Activated T-helper 2 cell treated with anti-CD3 and anti-CD28 coated beads, Interferon-gamma antibody, Interleukin-2, Interleukin-4, amounts not matched to agents 10 μg/mL and 5 μg/mL and 100 μg/mL, durations not matched to agents 14 hours and 24 hours and 36 hours (primary cell): Measurements from ENCODE around the gene NOD2. TPM values are rescaled to one million over a fixed set of nuclear protein-coding genes. Genes with fewer than 3 reads are reported as not detected.

Source experiments
- DNase-seq: peaks from one replicate; pipeline ENCODE4 v3.0.0; 2021; ENCODE audit warnings: low spot score
- H3K27ac Mint-ChIP-seq: one replicate; pipeline ENCODE4 v1.8.0; 2021; ENCODE audit warnings: mixed read lengths
- H3K27me3 Mint-ChIP-seq: one replicate; pipeline ENCODE4 v1.8.0; 2021; ENCODE audit warnings: low read depth, mixed read lengths
- H3K36me3 Mint-ChIP-seq: one replicate; pipeline ENCODE4 v1.8.0; 2021; ENCODE audit warnings: low read depth, mixed read lengths
- H3K4me1 Mint-ChIP-seq: one replicate; pipeline ENCODE4 v1.8.0; 2021; ENCODE audit warnings: low read depth, mixed read lengths
- H3K4me3 Mint-ChIP-seq: one replicate; pipeline ENCODE4 v1.8.0; 2021; ENCODE audit warnings: low read depth, mild to moderate bottlenecking, moderate library complexity, mixed read lengths
- H3K9me3 Mint-ChIP-seq: one replicate; pipeline ENCODE4 v1.8.0; 2021; ENCODE audit warnings: mixed read lengths
- intact Hi-C: fragments of 100-400 bp; cut with micrococcal nuclease; formaldehyde crosslinking; loops from one replicate; pipeline ENCODE4 v1.15.1; 2023
- total RNA-seq: library from RNA; stranded (reverse); gene quantifications from 2 replicates; pipeline ENCODE4 v1.2.3, GENCODE V29; 2022

Gene NOD2
- total RNA-seq, 1 donor from 2014 or later = 8.8 TPM

DNA sequence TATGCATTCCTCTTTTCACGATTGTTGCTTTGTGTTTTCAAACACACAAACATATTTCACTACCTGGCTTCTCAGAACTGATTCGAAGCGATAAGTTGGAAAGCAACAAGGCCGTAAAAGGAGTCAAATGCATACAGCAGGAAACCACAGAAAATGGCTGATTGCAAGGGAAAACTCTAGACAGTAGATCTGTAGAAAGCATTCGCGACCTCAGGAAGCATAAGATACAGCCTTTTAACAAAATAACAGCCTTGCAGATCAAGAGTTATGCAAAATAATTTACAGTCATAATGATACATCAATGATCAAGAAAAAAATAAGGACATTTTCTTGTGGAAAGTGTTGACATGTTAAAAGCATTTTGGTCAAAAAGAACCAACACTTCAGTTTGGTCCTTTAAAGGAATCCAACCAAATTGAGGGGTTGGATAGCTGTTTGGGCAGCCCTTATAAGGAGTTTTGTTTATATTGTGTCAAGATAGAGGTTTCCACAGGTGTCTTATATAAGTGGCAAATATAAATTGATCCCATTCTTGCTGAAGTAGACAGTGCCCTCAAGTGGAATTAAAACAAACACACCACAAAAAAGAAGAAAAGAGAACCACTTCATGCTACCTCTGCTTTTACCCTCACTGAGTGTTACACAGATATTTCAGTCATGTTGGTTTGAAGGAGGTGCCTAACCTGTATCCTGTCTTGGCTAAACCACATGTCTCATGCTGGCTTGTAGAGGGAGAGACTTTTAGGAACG, 54.0 kb downstream of the NOD2 start:
- DNase-seq = peak; percentile 21
- no peaks in the 10 kb centered on the region for H3K9me3 Mint-ChIP-seq
- intact Hi-C loops = loop anchor here (1.0 to 10.0 kb wide), 13 partner anchors 16 to 723 kb away; partner anchors contain the start of genes ADCY7, BRD7, CNEP1R1 and HEATR3
- H3K4me3 Mint-ChIP-seq = peak overlapping the region; percentile 81
- H3K27me3 Mint-ChIP-seq = no peaks in the 10 kb centered on the region
- H3K4me1 Mint-ChIP-seq = peaks cover 56% of the 10 kb centered on the region
- H3K36me3 Mint-ChIP-seq = peaks cover 73% of the 10 kb centered on the region
- peak overlapping the region; percentile 95 for H3K27ac Mint-ChIP-seq

DNA sequence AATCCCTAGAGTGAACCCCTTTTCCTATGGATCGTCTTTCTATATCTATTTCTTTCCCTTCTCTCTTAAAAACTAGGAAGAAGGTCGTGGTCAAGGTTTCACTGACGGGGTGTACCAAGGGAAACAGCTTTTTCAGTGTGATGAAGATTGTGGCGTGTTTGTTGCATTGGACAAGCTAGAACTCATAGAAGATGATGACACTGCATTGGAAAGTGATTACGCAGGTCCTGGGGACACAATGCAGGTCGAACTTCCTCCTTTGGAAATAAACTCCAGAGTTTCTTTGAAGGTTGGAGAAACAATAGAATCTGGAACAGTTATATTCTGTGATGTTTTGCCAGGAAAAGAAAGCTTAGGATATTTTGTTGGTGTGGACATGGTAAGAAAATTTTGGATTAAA, 58.1 kb downstream of the NOD2 start:
- Mint-ChIP-seq H3K27me3 (no peaks in the 10 kb centered on the region), H3K27ac (no peak overlapping the region), H3K36me3 (peaks cover 76% of the 10 kb centered on the region), H3K9me3 (no peaks in the 10 kb centered on the region), H3K4me3 (peak overlapping the region; percentile 43), H3K4me1 (peaks cover 60% of the 10 kb centered on the region)
- no peak for DNase-seq
- intact Hi-C loops = no loop called here

DNA sequence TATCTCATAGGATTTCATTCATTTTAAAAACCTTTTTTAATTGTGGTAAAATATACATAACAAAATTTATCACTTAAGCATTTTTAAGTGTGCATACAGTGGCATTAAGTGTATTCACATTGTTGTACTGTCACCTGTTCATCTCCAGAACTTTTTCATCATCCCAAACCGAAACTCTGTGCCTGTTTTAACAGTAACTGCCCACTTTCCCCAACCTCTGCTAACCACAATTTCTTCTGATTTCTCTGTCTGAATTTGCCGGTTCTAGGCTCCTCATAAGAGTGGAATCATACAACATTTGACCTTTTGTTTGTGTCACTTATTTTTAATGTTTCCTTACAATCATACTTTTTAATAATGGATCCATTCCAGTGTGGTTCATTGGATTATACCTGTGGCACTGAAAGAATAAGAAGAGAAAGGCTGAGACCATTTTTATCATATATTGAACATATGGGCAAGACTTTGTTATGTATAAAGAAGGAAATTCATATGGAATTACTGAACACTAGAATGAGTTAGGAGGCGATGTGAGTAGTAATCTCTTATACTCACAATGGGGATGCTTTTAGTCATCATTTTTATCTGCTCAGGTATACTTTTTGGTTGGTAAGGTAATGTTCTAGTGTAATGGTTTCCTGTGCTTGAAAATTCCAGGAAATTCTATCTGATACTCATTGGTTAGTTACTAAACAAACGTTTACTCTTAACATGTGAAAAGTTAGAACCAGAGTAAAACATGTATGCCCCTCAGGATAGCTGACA, 59.2 kb downstream of the NOD2 start:
- intact Hi-C loops = no loop called here
- H3K27me3 Mint-ChIP-seq = no peaks in the 10 kb centered on the region
- H3K36me3 Mint-ChIP-seq = peaks cover 76% of the 10 kb centered on the region
- no peaks in the 10 kb centered on the region for H3K9me3 Mint-ChIP-seq
- no peak for DNase-seq
- peak overlapping the region; percentile 58 for H3K27ac Mint-ChIP-seq
- H3K4me1 Mint-ChIP-seq = peaks cover 59% of the 10 kb centered on the region
- peak overlapping the region; percentile 31 for H3K4me3 Mint-ChIP-seq

DNA sequence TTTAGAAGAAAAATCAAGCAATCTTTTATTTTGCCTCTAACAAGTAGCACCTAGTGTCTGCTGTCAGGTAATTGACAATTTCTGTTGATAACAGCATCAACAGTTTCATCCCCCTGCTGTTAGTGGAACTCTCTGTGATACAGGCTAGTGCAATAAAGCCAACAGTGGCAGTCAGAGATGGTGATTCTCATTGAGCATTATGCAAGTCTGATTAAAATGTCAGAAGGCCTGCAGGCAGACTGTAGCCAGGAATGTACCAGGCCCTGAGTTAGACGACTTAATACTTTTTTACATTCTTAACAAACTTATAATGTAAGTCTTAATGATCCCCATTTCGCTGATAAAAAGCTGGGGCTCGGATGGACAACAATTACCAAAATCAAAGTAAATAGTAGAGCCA, 63.1 kb downstream of the NOD2 start:
- no peak for DNase-seq
- no peak overlapping the region for H3K4me3 Mint-ChIP-seq
- peaks cover 59% of the 10 kb centered on the region for H3K4me1 Mint-ChIP-seq
- H3K9me3 Mint-ChIP-seq = no peaks in the 10 kb centered on the region
- no peak overlapping the region for H3K27ac Mint-ChIP-seq
- intact Hi-C loops = no loop called here
- H3K36me3 Mint-ChIP-seq = peaks cover 76% of the 10 kb centered on the region
- H3K27me3 Mint-ChIP-seq = no peaks in the 10 kb centered on the region

DNA sequence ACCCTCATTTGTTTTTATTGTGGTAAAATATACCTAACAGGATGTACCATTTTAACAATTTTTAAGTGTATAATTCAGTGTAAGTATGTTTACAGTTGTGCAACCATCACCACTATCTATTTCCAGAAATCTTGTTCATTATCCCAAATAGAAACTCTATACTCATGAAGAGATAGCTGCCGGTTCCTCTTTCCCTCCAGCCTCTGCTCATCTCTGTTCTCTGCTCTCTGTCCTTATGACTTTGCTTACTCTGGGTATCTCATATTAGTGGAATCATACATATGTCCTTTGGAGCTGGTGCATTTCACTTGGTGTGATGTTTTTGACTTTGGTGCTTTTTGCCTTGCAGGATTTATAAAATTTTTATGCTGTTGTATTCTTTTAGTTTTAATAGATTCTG, 67.9 kb downstream of the NOD2 start:
- H3K27ac Mint-ChIP-seq = peak overlapping the region; percentile 47
- intact Hi-C loops = no loop called here
- H3K4me1 Mint-ChIP-seq = peaks cover 71% of the 10 kb centered on the region
- peaks cover 81% of the 10 kb centered on the region for H3K36me3 Mint-ChIP-seq
- H3K4me3 Mint-ChIP-seq = no peak overlapping the region
- peaks cover 15% of the 10 kb centered on the region for H3K9me3 Mint-ChIP-seq
- no peak for DNase-seq
- no peaks in the 10 kb centered on the region for H3K27me3 Mint-ChIP-seq

DNA sequence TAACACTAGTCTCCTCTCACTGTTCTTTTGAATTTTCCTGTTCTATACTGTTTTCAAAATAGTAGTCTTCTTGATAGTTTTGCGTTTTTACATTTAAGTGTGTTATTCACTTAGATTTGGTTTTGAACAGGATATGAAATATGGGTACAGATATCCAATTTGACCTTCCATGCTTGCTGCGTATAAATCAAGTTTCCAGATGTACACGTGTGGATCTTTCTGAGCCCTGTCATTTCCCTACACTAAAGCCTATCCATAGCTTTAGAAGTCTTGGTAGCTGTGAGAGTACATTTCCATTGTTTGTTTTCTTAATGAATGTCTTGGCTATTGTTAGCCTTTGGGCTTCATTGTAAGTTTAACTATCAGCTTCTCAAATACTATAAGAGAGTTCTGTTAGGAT, 68.8 kb downstream of the NOD2 start:
- intact Hi-C loops = no loop called here
- no peaks in the 10 kb centered on the region for H3K27me3 Mint-ChIP-seq
- H3K9me3 Mint-ChIP-seq = peaks cover 23% of the 10 kb centered on the region
- no peak overlapping the region for H3K4me3 Mint-ChIP-seq
- H3K36me3 Mint-ChIP-seq = peaks cover 85% of the 10 kb centered on the region
- no peak for DNase-seq
- peaks cover 68% of the 10 kb centered on the region for H3K4me1 Mint-ChIP-seq
- peak overlapping the region; percentile 37 for H3K27ac Mint-ChIP-seq

DNA sequence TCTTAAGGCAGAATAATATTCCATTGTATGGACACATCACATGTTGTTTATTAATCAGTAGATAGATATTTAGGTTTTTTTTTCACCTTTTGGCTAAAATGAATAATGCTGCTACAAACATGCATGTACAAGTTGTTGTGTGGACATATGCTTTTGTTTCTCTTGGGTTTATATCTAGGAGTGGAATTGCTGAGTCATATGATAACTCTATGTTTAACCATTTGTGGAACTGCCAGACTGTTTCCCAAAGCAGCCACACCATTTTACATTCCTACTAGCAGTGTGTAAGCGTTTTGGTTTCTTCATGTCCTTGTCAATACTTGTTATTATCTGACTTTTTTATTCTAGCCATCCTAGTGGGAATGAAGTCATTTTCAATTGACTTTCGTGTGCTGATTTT, 69.8 kb downstream of the NOD2 start:
- peaks cover 24% of the 10 kb centered on the region for H3K9me3 Mint-ChIP-seq
- DNase-seq = no peak
- intact Hi-C loops = loop anchor here (1.0 kb wide), 1 partner anchor 16 kb away; no protein-coding TSS in a partner anchor
- H3K27me3 Mint-ChIP-seq = no peaks in the 10 kb centered on the region
- peaks cover 87% of the 10 kb centered on the region for H3K36me3 Mint-ChIP-seq
- H3K4me1 Mint-ChIP-seq = peaks cover 65% of the 10 kb centered on the region
- no peak overlapping the region for H3K4me3 Mint-ChIP-seq
- peak overlapping the region; percentile 24 for H3K27ac Mint-ChIP-seq

DNA sequence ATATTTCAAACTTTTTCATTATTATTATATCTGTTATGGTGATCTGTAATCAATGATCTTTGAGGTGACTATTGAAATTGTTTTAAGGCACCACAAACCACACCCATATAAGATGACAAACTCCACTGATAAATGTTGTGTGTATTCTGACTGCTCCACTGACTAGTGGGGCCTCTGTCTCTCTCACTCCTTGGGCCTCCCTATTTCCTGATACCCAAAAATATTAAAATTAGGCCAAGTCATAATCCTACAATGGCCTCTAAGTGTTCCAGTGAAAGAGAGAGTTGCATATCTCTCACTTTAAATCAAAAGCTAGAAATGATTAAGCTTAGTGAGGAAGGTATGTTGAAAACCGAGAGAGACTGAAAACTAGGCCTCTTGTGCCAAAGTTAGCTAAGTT, 71.9 kb downstream of the NOD2 start:
- intact Hi-C loops = loop anchor here (5.0 kb wide), 1 partner anchor 428 kb away; no protein-coding TSS in a partner anchor
- Mint-ChIP-seq H3K27me3 (no peaks in the 10 kb centered on the region), H3K4me1 (peaks cover 61% of the 10 kb centered on the region), H3K9me3 (peaks cover 41% of the 10 kb centered on the region), H3K4me3 (no peak overlapping the region), H3K36me3 (peaks cover 97% of the 10 kb centered on the region), H3K27ac (peak overlapping the region; percentile 88)
- DNase-seq = no peak

DNA sequence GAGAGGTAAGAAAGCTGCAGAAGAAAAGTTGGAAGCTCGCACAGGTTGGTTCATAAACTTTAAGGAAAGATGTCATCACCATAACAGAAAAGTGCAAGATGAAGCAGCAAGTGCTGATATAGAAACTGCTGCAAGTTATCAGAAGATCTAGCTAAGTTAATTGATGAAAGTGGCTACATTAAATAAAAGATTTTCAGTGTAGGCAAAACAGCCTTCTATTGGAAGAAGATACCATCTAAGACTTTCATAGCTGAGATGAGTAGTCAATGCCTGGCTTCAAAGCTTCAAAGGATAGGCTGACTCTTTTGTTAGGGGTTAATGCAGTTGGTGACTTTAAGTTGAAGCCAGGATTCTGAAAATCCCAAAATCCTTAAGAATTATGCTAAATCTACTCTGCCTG, 72.5 kb downstream of the NOD2 start:
- DNase-seq = no peak
- Mint-ChIP-seq H3K4me1 (peaks cover 55% of the 10 kb centered on the region), H3K27me3 (no peaks in the 10 kb centered on the region), H3K9me3 (peaks cover 41% of the 10 kb centered on the region), H3K36me3 (peaks cover 98% of the 10 kb centered on the region), H3K4me3 (no peak overlapping the region), H3K27ac (peak overlapping the region; percentile 88)
- intact Hi-C loops = loop anchor here (1.0 to 5.0 kb wide), 2 partner anchors 12 to 429 kb away; no protein-coding TSS in a partner anchor

DNA sequence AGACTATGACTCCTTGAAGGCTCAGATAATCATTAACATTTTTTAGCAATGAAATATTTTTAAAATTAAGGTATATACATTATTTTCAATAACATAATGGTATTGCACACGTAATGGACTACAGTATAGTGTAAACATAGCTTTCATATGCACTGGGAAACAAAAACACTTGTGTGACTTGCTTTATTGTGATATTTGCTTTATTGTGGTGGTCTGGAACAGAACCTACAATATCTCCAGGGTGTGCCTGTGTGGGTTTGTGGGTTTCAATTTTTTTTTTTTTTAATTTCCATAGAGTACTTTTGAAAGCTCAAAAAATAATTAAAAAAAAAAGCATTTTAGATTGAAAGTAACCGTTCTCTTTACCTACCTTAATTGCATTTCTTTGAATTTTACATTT, 73.8 kb downstream of the NOD2 start:
- Mint-ChIP-seq H3K36me3 (peaks cover 99% of the 10 kb centered on the region), H3K4me3 (no peak overlapping the region), H3K4me1 (peaks cover 51% of the 10 kb centered on the region), H3K9me3 (peaks cover 46% of the 10 kb centered on the region), H3K27ac (no peak overlapping the region), H3K27me3 (no peaks in the 10 kb centered on the region)
- intact Hi-C loops = loop anchor here (5.0 kb wide), 1 partner anchor 430 kb away; no protein-coding TSS in a partner anchor
- no peak for DNase-seq

DNA sequence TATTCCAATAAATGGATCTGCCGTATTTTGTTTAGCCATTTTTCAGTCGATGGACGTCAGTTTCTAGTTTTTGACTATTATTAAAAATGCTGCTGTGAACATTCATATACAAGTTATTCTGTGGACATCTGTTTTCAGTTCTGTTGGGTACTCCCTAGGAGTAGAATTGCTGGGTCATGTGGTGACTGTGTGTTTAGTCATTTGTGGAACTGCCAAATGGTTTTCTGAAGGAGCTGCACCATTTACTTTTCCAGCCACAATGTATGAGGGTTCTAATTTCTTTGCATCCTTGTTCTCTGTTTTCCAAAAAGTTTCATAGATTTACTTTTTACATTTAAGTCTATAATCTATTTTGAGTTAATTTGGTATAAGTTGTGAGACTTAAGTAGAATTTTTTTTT, 78.0 kb downstream of the NOD2 start:
- Mint-ChIP-seq H3K27ac (no peak overlapping the region), H3K36me3 (peaks cover 92% of the 10 kb centered on the region), H3K4me3 (no peak overlapping the region), H3K9me3 (peaks cover 30% of the 10 kb centered on the region), H3K4me1 (peaks cover 34% of the 10 kb centered on the region), H3K27me3 (no peaks in the 10 kb centered on the region)
- no peak for DNase-seq
- intact Hi-C loops = no loop called here

DNA sequence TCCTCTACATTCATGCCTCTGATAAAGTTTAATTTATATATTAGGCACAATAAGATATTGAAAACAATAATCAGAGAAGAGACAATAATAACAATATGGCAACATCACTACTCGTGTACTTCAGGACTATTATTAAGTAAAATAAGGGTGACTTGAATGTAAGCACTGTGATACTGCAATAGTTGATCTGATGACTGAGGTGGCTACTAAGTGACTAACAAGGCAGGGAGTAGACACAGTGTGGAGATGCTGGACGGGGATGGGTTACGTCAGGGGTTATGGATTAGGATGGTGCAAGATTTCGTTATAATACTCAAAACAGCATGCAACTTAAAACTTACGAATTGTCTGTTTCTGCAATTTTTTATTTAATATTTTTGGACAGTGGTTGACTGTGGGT, 81.0 kb downstream of the NOD2 start:
- no peak overlapping the region for H3K4me3 Mint-ChIP-seq
- H3K27ac Mint-ChIP-seq = no peak overlapping the region
- DNase-seq = no peak
- intact Hi-C loops = no loop called here
- peaks cover 10% of the 10 kb centered on the region for H3K9me3 Mint-ChIP-seq
- H3K36me3 Mint-ChIP-seq = peaks cover 82% of the 10 kb centered on the region
- no peaks in the 10 kb centered on the region for H3K27me3 Mint-ChIP-seq
- H3K4me1 Mint-ChIP-seq = peaks cover 50% of the 10 kb centered on the region

DNA sequence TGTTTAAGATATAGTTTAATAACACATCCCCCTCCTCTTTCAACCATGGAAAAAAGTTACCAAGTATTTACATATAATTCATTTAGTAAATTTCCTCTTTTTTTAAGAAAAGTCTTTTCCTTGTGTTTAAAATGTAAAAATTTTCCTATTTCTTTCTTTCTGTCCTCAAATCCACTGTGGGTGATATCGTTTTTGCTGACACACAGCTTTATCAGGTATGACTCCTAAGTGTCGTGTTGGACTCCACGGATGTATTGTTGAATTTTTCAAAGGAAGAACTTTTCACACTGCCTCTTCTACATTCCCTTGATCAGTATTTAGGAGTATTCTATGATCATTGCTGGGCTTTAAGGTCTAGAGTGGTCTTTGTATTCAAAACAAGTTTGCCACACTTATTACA, 81.6 kb downstream of the NOD2 start:
- intact Hi-C loops = no loop called here
- Mint-ChIP-seq H3K9me3 (peaks cover 5% of the 10 kb centered on the region), H3K4me3 (no peak overlapping the region), H3K27ac (no peak overlapping the region), H3K27me3 (no peaks in the 10 kb centered on the region), H3K4me1 (peaks cover 49% of the 10 kb centered on the region), H3K36me3 (peaks cover 82% of the 10 kb centered on the region)
- DNase-seq = no peak
